Activated naive CD8-positive, alpha-beta T cell (primary cell): Measurements from ENCODE around the gene PRKCSH.
"Not testable (repeated sequence)": the region's sequence is repeated elsewhere in the genome, so short reads cannot be mapped to it uniquely, and the experiment has no call there.

ENCODE experiments used
- H3K27ac Mint-ChIP-seq: one replicate; pipeline ENCODE4 v1.8.0; 2021; ENCODE audit warnings: mixed read lengths
- H3K27me3 Mint-ChIP-seq: one replicate; pipeline ENCODE4 v1.8.0; 2021; ENCODE audit warnings: mixed read lengths
- H3K36me3 Mint-ChIP-seq: one replicate; pipeline ENCODE4 v1.8.0; 2021; ENCODE audit warnings: mixed read lengths
- H3K4me1 Mint-ChIP-seq: one replicate; pipeline ENCODE4 v1.8.0; 2021; ENCODE audit warnings: low read depth, mixed read lengths
- H3K4me3 Mint-ChIP-seq: one replicate; pipeline ENCODE4 v1.8.0; 2021; ENCODE audit warnings: mild to moderate bottlenecking, mixed read lengths
- H3K9me3 Mint-ChIP-seq: one replicate; pipeline ENCODE4 v1.8.0; 2021; ENCODE audit warnings: low read depth, mixed read lengths

The PRKCSH gene

GRCh38 chr19:11473725-11474124 lies 38.3 kb downstream of the PRKCSH start:
- H3K36me3 Mint-ChIP-seq: no peaks in the 10 kb centered on the region
- H3K9me3 Mint-ChIP-seq: no peaks in the 10 kb centered on the region
- peaks cover under 1% of the 10 kb centered on the region for H3K4me1 Mint-ChIP-seq
- no peak overlapping the region for H3K4me3 Mint-ChIP-seq
- H3K27ac Mint-ChIP-seq: no peak overlapping the region
- H3K27me3 Mint-ChIP-seq: peaks cover 3% of the 10 kb centered on the region

DNA sequence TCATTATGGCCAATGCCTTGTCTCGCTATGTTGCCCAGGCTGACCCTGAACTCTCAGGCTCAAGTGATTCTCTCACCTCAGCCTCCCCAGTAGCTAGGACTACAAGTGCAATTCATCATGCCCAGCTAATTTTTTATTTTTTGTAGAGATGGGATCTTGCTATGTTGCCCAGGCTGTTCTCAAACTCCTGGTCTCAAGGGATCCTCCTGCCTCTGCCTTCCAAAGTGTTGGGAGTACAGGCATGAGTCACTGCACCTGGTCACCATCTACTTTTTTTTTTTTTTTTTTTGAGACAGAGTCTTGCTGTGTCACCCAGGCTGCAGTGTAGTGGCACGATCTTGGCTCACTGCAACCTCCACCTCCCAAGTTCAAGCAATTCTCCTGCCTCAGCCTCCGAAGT lies 39.9 kb downstream of the PRKCSH start:
- not testable (repeated sequence) for H3K4me3 Mint-ChIP-seq, H3K27me3 Mint-ChIP-seq, H3K27ac Mint-ChIP-seq, H3K9me3 Mint-ChIP-seq, H3K4me1 Mint-ChIP-seq, H3K36me3 Mint-ChIP-seq

GRCh38 chr19:11475861-11476260 lies 40.4 kb downstream of the PRKCSH start:
- Mint-ChIP-seq H3K27me3 (peaks cover 7% of the 10 kb centered on the region), H3K9me3 (no peaks in the 10 kb centered on the region), H3K4me3 (no peak overlapping the region), H3K4me1 (peaks cover 5% of the 10 kb centered on the region), H3K27ac (no peak overlapping the region), H3K36me3 (no peaks in the 10 kb centered on the region)

DNA sequence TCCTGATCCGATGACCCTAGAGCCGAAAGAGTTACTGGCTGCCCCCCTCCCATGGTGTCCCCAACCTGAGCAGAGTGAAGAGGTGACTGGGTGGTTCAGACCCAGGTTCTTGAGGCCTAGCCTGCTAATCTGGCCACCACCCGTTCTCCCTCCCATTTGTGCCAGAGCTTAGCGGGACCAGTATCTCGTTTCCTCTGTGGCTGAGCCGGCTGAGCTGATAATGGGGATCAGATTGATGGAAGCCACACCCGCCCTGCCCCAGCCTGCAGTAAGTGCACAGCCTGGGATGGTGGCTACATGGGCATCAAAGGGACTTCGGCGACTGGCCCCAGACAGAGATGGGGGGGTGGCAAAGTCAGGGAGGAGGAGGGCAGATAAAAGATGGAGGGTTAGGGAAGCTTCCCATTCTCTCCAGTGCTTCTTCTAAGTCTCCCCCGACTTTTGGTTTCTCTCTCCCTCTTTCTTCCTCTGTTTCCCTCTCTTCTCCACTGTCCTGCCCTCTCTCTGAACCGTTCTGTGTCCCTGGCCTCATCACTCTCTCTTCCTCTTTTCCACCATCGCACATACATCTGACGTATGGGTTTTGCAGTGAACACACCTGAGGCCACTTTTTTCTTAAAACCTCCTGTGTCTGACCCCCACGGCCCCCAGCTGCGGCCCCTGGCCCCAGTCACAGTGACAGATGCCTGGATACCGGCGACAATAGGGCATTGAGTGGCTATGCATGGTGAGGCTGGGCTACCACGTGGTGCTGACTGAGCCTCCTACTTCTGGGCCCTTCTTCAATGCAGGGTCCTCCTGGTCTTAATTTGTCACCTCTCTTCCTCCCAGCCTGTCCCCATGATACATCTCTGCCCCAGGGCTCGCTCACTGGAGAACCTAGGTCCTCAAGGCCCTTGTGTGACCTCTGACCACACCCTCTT lies 43.0 kb downstream of the PRKCSH start:
- H3K27ac Mint-ChIP-seq: no peak overlapping the region

GRCh38 chr19:11479090-11479897 lies 43.9 kb downstream of the PRKCSH start:
- Mint-ChIP-seq H3K4me3 (no peak overlapping the region), H3K36me3 (no peaks in the 10 kb centered on the region), H3K4me1 (peaks cover 19% of the 10 kb centered on the region), H3K9me3 (no peaks in the 10 kb centered on the region), H3K27me3 (peaks cover 13% of the 10 kb centered on the region), H3K27ac (no peak overlapping the region)

More for the DNA sequence above, 43.0 kb downstream of the PRKCSH start:
- no peaks in the 10 kb centered on the region for H3K9me3 Mint-ChIP-seq
- peaks cover 19% of the 10 kb centered on the region for H3K4me1 Mint-ChIP-seq
- H3K36me3 Mint-ChIP-seq: no peaks in the 10 kb centered on the region
- H3K27me3 Mint-ChIP-seq: peaks cover 13% of the 10 kb centered on the region
- H3K4me3 Mint-ChIP-seq: no peak overlapping the region

- H3K4me3 Mint-ChIP-seq: no peak overlapping the region
- peaks cover under 1% of the 10 kb centered on the region for H3K36me3 Mint-ChIP-seq
- H3K27ac Mint-ChIP-seq: no peak overlapping the region
- H3K4me1 Mint-ChIP-seq: peaks cover 19% of the 10 kb centered on the region
- peaks cover 13% of the 10 kb centered on the region for H3K27me3 Mint-ChIP-seq
- H3K9me3 Mint-ChIP-seq: no peaks in the 10 kb centered on the region
Measured at GRCh38 chr19:11479898-11480714, 44.7 kb downstream of the PRKCSH start.

GRCh38 chr19:11480715-11481533 lies 45.5 kb downstream of the PRKCSH start, which contains the start of gene ELAVL3:
ELAVL3 (minus strand) TSS chr19:11481046; CDS start chr19:11480608, 438 bp downstream.
- Mint-ChIP-seq H3K9me3 (no peaks in the 10 kb centered on the region), H3K4me3 (peak within 1 kb of the TSS; percentile 68), H3K27me3 (peaks cover 14% of the 10 kb centered on the region), H3K27ac (no peak within 1 kb of the TSS), H3K36me3 (peaks cover 4% of the 10 kb centered on the region), H3K4me1 (peaks cover 19% of the 10 kb centered on the region)

GRCh38 chr19:11481534-11482383 lies 46.3 kb downstream of the PRKCSH start:
- Mint-ChIP-seq H3K4me3 (peak overlapping the region; percentile 68), H3K27me3 (peaks cover 14% of the 10 kb centered on the region), H3K9me3 (no peaks in the 10 kb centered on the region), H3K36me3 (peaks cover 4% of the 10 kb centered on the region), H3K4me1 (peaks cover 19% of the 10 kb centered on the region), H3K27ac (peak overlapping the region; percentile 68)

GRCh38 chr19:11482384-11483050 lies 47.1 kb downstream of the PRKCSH start:
- Mint-ChIP-seq H3K27ac (peak overlapping the region; percentile 68), H3K36me3 (peaks cover 4% of the 10 kb centered on the region), H3K4me1 (peaks cover 19% of the 10 kb centered on the region), H3K27me3 (peaks cover 14% of the 10 kb centered on the region), H3K4me3 (peak overlapping the region; percentile 69), H3K9me3 (no peaks in the 10 kb centered on the region)

- peaks cover 19% of the 10 kb centered on the region for H3K4me1 Mint-ChIP-seq
- no peak overlapping the region for H3K4me3 Mint-ChIP-seq
- H3K9me3 Mint-ChIP-seq: no peaks in the 10 kb centered on the region
- H3K27ac Mint-ChIP-seq: no peak overlapping the region
- H3K27me3 Mint-ChIP-seq: peaks cover 13% of the 10 kb centered on the region
- H3K36me3 Mint-ChIP-seq: peaks cover 4% of the 10 kb centered on the region
Measured at GRCh38 chr19:11483366-11484111, 48.1 kb downstream of the PRKCSH start.

- no peak overlapping the region for H3K27ac Mint-ChIP-seq
- H3K4me3 Mint-ChIP-seq: no peak overlapping the region
- peaks cover 13% of the 10 kb centered on the region for H3K4me1 Mint-ChIP-seq
- peaks cover 7% of the 10 kb centered on the region for H3K27me3 Mint-ChIP-seq
- H3K9me3 Mint-ChIP-seq: no peaks in the 10 kb centered on the region
- H3K36me3 Mint-ChIP-seq: peaks cover 4% of the 10 kb centered on the region
Measured at GRCh38 chr19:11485245-11485837, 49.9 kb downstream of the PRKCSH start.
